K562 (cell line): ENCODE results near the gene OR14A2. TPM values are rescaled to one million over a fixed set of nuclear protein-coding genes. Genes with fewer than 3 reads are reported as not detected.

Source experiments
- JUNB ChIP-seq: fragments of 450-650 bp; formaldehyde crosslinking; conservative IDR thresholded peaks from 2 replicates; pipeline ENCODE4 v1.4.0; 2020; ENCODE audit warnings: mild to moderate bottlenecking
- TEAD2 ChIP-seq: fragments of 450-650 bp; IDR thresholded peaks from 2 replicates; pipeline ENCODE4 v1.6.1; 2016; ENCODE audit warnings: missing genetic modification characterization, control low read depth, missing compliant biosample characterization
- TFAP4 ChIP-seq: sonication (generic); formaldehyde crosslinking; IDR thresholded peaks from 2 replicates; pipeline ENCODE4 v1.8.0; 2022; ENCODE audit warnings: missing genetic modification reagents, mild to moderate bottlenecking, moderate library complexity, borderline replicate concordance
- TRIM24 ChIP-seq, 2 experiments: fragments of 450-650 bp; IDR thresholded peaks; 2 replicates each; pipeline ENCODE4 v1.6.1; 2016
- ZNF124 ChIP-seq: sonication (generic); formaldehyde crosslinking; IDR thresholded peaks from 2 replicates; pipeline ENCODE4 v1.8.1; 2022; ENCODE audit warnings: missing genetic modification reagents
- ZNF311 ChIP-seq: fragments of 250-450 bp; sonication (Bioruptor Pico); IDR thresholded peaks from 2 replicates; pipeline ENCODE4 v1.4.0; 2020; ENCODE audit warnings: mild to moderate bottlenecking, moderate library complexity
- ZNF696 ChIP-seq: fragments of 250-450 bp; sonication (Bioruptor Pico); conservative IDR thresholded peaks from 2 replicates; pipeline ENCODE4 v1.4.0; 2020; ENCODE audit warnings: mild to moderate bottlenecking, moderate library complexity
- polyA plus RNA-seq, 8 experiments: library from polyadenylated mRNA; depleted of rRNA in 4 of 8; stranded (reverse) in 5 of 8; unstranded in 3 of 8; fragments of >200 nt; fragmentation: Nextera tagmentation in 2 of 8; fragmentation: Illumina TruSeq in 1 of 8; extraction: Ambion mirVana in 2 of 8; extraction: Trizol in 1 of 8; gene quantifications; 2 replicates each; pipeline versions ENCODE4 v1.2.1 to v1.2.3, GENCODE V29; 2011 to 2014; ENCODE audit warnings: inconsistent platforms in 1 of 8, missing spikeins in 1 of 8
- total RNA-seq, 7 experiments: library from RNA; depleted of rRNA in 6 of 7; stranded (reverse); fragments of >200 nt in 6 of 7; fragmentation: Illumina TruSeq in 2 of 7; extraction: Trizol in 2 of 7; gene quantifications; 2 replicates each; pipeline versions ENCODE4 v1.2.1 to v1.2.3, GENCODE V29; 2011 to 2021; ENCODE audit warnings: low replicate concordance in 1 of 7
- TF ChIP-seq, protein P1 (sequence below): fragments of 250-450 bp; sonication (Bioruptor Pico); IDR thresholded peaks from 2 replicates; pipeline ENCODE4 v1.4.0; 2020

The OR14A2 gene
- total and polyA plus RNA-seq, 9 of the 15 experiments (the other 6 are each of a cell fraction or from before 2014, with no cell fraction given) = not detected

GRCh38 chr1:247738315-247738714 lies 9.6 kb downstream of the OR14A2 start, which contains the start of gene OR14K1 (continued):
- TF ChIP-seq JUNB (CRISPR knock-in tag) = no peak
- no peak for TF ChIP-seq ZNF311 (CRISPR knock-in tag)
- no peak for TF ChIP-seq ZNF124 (CRISPR knock-in tag)
- TF ChIP-seq TEAD2 = no peak
- TF ChIP-seq TRIM24 (IDR thresholded peaks at IDR 0.05) = no peak
- TF ChIP-seq ZNF696 = no peak
- TF ChIP-seq, protein P1, sequence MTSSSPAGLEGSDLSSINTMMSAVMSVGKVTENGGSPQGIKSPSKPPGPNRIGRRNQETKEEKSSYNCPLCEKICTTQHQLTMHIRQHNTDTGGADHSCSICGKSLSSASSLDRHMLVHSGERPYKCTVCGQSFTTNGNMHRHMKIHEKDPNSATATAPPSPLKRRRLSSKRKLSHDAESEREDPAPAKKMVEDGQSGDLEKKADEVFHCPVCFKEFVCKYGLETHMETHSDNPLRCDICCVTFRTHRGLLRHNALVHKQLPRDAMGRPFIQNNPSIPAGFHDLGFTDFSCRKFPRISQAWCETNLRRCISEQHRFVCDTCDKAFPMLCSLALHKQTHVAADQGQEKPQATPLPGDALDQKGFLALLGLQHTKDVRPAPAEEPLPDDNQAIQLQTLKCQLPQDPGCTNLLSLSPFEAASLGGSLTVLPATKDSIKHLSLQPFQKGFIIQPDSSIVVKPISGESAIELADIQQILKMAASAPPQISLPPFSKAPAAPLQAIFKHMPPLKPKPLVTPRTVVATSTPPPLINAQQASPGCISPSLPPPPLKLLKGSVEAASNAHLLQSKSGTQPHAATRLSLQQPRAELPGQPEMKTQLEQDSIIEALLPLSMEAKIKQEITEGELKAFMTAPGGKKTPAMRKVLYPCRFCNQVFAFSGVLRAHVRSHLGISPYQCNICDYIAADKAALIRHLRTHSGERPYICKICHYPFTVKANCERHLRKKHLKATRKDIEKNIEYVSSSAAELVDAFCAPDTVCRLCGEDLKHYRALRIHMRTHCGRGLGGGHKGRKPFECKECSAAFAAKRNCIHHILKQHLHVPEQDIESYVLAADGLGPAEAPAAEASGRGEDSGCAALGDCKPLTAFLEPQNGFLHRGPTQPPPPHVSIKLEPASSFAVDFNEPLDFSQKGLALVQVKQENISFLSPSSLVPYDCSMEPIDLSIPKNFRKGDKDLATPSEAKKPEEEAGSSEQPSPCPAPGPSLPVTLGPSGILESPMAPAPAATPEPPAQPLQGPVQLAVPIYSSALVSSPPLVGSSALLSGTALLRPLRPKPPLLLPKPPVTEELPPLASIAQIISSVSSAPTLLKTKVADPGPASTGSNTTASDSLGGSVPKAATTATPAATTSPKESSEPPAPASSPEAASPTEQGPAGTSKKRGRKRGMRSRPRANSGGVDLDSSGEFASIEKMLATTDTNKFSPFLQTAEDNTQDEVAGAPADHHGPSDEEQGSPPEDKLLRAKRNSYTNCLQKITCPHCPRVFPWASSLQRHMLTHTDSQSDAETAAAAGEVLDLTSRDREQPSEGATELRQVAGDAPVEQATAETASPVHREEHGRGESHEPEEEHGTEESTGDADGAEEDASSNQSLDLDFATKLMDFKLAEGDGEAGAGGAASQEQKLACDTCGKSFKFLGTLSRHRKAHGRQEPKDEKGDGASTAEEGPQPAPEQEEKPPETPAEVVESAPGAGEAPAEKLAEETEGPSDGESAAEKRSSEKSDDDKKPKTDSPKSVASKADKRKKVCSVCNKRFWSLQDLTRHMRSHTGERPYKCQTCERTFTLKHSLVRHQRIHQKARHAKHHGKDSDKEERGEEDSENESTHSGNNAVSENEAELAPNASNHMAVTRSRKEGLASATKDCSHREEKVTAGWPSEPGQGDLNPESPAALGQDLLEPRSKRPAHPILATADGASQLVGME (CRISPR knock-in tag) = no peak
- TF ChIP-seq TFAP4 (CRISPR knock-in tag) = no peak
